ENCODE data around the gene CACNA1I.

CACNA1I gene

DNA sequence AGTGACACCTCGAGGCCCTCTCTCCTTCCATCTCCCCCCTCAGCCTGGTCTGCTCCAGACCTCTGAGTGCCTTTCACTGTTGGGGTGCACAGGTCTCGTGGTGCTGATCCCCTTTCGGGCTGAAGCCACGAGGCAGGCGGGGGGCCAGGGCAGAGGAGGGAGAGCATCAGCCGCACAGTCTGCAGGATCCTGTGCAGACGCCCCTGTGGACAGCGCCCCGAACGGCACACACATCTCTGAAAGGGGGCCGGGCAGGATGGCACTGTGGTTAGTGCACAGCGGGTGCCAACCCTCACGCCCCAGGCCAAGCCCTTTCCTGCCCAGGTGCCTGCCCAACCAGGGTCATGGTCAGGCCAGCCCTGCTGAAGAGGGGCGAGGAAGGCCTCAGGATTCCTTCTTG, 56.7 kb downstream of the CACNA1I start:
- no peak for DNase-seq

DNA sequence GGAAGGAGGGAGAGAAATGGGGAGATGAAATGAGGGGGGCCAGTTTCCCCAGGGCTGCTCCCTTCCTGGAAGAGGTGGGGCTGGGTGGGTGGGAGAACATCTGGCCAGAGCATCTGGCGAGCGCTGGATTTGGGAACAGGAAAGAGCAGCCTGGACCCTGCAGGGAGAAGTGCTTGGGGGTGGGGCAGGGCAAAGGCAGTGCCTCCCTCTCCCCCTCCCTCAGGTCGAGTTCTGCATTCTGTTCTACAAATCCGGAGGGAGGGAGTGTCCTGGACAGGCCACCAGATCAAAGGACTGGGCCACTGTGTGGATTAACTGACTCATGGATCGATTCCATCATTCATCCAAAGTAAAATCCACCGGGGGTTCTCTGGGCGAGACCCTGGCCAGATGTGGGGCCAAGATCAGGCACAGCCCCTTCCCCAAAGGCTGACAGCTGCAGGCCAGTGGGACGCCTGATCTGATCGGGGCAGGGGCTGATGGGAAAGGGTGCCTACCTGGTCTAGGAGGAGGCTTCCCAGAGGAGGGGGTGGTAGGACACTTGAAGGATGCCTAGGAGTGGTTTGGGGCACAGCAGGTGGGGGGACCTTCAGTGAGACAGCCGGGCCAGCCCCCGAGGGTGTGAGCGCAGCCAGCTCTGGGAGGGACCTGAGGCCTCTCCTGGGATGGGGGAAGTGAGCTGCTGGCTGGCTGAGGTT, 57.5 kb downstream of the CACNA1I start:
- DNase-seq, result no peak

DNA sequence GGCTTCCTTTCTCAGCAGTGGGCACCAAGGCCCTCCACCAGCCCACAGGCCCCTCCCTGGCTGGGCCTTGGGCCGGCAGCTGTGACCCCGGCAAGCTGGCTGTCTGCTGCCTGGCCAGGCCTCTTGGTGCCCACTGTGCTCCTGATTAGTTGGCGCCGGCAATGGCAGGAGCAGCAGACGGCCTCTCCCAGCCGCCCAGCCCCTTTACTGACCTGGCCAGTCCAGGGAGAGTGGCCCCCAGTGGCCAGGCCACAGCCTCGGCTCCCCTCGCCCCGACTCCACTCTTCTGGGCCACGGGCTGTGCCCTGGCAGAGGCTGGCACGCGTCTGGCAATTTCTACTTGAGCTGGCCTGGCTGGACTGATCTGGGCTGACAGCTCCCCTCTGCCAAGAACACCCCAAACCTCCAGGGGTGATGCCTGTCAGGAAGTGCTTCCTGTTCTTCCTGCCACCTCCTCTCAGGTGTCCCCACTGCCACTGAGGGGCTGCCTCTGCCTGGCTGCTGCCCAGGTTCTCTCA, 58.1 kb downstream of the CACNA1I start:
- DNase-seq, result no peak

DNA sequence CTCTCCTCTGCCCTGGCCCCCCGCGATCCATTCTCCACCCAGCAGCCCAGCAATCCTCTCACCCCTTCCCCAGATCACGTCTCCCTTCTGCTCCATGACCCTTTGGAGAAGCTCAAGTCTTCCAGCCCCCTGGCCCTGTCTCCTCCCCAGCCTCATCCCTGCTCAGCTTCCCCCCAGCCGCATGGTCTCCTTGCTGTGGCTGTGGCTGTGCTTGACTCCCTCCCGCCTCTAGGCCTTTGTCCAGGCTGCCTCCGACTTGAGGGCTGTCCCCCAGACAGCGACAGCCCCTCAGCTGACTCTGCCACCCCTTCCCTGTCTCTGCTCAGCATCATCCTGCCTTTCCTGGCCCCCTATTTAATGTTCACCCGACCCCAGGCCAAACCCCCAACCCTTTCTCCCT, 59.3 kb downstream of the CACNA1I start:
- DNase-seq, result no peak

DNA sequence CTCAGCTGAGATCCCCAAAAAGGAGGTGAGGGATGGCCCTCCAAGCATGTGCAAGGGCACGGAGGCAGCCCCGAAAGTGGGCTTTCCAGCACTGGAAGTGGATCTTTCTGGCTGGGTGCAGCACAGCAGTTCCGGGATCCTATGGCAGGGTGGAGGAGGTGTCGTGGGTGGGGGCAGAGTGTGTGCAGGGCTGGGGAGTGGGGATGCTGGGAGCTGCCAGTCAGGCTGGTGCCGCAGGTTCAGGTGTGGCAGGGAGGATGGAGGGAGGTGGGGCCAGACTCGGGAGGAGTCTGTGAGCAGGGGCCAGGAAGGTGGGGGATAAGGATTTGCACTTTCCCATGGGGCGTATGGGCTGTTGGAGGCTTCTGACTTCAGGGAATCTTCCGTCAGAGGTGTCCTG, 60.2 kb downstream of the CACNA1I start:
- no peak for DNase-seq

DNA sequence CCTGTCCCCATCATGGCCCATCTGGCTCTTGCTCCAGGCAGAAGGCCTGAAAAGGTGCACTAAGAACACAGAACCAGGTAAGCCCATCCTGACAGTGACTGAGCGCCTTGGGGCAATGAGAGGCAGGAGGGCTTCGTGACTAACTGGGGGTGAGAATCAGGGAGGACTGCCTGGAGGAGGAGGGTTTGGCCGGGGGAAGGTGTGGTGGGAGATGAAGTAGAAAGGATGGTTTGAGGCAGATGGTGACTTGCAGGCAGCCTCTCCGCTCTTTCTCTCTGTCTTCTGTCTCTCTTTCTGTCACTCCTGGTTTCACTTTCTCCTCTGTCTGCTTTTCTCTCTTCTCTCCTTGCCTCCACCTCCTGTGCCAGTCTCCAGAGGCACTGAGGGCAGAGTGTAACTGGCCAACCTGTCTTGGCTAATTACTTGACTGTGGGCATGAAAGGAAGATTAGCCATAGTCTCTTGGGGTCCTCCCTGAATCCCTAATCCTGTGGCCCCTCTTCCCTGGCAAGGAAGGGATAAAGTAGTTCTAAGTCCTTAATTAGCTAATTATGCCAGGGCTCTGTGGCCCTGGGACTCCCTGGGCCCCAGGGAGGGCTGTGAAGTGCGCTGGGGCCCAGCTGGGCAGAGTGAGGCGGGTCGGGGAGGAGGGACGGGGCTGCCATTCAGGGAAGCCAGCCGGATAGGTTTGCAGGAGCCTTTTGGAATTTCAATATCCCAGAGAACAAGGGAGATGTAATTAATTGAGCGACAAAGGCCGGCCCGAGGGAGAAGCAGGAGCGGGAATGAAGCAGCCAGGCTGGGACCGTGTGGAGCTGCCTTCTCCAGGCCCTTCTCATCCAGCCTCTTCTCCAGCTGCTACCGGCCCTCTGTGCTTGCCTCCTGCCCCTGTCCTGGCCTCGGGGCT, 61.1 kb downstream of the CACNA1I start:
- no peak for DNase-seq

DNA sequence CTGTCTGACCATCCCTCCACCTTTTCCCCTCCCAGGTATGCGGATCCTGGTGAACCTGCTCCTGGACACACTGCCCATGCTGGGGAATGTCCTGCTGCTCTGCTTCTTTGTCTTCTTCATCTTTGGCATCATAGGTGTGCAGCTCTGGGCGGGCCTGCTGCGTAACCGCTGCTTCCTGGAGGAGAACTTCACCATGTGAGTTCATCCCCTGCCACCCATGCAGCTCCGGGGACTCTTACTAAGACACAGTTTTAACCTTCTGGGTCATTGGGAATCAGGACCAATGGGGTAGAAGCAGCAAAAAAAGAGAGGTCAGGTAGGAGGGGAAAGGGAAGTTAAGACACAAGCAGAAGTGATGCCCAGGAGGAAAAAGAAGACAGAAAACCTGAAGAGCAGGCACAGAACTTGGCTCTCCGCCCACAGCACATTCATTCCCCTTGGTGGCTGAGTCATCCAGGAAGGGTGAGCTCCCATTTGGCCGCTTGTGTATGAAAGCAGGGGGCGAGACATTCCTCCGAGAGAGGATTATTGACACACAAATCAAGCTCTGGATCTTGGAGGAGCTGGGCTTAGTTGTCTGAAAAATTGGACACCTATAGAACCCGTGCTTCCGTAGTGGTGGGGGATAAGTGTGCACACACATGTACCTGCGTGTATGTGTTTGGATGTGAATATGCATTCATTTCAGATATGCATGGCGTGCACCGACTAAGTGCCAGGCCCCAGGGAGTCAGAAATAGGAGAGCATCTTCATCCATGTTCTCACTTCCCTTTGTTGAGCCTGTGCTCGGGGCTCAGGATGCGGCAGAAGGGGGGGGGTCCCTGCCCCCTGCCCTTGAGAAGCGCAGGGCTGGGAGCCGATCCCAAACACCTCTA, 64.2 kb downstream of the CACNA1I start:
- DNase-seq, result peak; percentile 91

DNA sequence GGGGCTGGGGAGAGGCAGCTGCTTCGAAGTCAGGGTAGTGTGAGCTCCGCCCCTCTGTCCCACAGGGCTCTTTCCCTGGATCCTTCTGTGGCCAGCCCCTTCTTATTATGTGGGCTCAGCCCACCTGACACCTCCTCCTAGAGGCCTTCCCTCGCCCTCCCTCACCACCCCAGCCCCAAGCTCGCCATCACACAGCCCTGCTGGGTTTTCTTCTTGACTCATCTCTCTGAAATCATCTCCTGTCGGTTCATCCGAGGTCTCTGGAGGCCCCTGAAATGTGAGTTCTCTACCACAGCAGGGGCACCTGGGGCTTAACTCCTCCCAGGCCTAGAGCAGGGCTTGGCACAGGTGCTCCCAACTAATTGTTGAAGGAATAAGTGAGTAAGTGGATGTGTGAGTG, 65.2 kb downstream of the CACNA1I start:
- DNase-seq, result peak; percentile 24

DNA sequence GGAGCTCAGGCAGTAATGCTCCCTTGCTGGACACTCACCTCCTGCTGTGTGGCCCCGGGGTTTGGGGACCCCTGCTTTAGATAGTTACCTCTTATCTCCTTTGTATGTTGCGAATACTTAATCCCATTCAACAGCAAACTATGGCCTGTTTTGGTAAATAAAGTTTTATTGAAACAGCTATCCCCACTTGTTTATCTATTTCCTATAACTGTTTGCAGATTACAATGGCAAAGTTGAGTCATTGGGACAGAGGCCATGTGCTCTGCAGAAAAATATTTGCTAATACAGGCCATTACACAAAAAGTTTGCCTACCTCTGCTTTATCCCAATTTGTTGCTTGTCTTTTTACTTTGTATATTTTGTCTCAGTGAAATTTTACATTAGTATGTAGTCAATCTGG, 68.4 kb downstream of the CACNA1I start:
- no peak for DNase-seq

DNA sequence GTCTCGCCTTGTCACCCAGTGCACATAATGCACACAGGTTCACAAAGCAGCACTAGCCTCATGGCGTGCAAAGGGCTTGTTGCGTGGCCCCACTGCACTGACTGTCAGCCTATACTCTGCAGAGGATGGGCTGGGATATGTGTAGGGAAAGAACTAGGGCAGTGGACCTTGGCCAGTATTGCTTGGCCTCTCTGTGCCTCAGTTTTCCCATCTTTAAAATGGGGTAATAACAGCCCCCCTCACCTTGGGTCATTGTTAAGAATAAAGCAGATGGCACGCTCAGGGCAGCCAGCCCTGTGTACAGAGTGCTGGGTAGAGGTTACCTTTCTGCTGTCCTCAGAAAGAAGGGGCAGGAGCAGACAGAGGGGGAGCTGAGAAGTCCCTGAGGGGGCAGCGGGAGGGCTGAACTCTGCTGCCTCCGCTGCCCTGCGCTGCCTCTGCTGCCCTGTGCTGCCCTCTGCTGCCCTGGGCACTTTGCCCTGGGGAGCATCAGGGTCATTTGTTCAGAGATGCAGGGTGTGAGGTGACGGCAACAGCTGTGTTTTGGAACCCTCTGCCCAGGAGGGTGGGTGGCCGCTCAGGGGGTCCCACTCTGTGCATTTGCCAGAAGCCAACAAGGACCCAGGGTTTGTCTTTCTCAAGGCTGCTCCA, 71.2 kb downstream of the CACNA1I start:
- no peak for DNase-seq

DNA sequence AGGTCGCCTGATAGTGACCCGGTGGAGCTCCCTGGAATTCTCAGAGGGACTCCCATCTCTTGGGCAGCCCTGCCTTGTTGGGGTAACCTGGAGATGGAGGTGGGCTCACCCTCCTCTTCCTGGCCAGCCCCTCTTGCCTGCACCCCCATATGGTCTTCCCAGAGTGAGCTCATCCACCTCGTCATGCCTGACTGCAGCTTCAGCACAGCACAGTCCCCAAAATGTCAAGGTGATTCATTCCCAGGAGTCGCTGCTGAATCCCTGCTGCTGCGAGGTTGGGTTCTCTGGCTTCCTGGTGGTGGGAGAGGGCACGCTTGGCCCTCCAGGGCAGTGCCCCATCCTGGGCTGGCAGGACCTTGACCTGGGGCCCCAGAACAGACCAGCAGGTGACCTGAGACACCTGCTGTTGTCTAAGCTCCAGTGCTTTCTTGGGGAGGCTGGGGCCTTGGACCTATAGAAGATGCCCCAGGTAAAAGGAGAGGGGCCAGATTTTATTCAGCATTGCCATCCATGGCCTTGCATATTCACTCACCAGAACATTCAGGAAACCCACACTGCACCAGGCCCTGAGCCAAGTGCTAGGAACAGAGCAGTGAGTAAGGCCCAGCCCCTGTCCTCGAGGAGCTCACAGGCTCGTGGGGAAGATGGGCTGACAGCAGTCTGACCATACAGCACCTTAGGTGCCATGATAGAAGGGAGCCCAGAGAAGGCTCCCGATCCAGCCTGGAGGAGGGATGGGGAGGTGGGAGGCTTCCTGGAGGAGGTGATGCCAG, 72.9 kb downstream of the CACNA1I start:
- no peak for DNase-seq

DNA sequence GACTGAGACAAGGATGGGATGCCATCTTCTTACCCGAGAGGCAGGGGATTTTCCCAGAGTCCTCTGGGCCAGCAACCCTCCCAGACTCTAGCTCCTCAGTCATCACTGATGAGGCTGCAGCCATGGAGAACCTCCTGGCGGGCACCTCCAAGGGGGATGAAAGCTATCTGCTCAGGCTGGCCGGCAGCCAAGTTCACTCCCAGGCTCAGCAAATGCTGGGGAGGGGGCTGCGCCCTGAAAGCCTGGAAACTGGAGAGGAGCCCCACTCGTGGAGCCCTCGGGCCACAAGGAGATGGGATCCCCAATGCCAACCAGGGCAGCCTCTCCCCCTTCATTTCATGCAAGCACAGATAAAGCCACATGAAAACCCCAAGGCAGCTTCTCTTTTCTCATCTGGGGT, 75.0 kb downstream of the CACNA1I start:
- DNase-seq, result no peak

DNA sequence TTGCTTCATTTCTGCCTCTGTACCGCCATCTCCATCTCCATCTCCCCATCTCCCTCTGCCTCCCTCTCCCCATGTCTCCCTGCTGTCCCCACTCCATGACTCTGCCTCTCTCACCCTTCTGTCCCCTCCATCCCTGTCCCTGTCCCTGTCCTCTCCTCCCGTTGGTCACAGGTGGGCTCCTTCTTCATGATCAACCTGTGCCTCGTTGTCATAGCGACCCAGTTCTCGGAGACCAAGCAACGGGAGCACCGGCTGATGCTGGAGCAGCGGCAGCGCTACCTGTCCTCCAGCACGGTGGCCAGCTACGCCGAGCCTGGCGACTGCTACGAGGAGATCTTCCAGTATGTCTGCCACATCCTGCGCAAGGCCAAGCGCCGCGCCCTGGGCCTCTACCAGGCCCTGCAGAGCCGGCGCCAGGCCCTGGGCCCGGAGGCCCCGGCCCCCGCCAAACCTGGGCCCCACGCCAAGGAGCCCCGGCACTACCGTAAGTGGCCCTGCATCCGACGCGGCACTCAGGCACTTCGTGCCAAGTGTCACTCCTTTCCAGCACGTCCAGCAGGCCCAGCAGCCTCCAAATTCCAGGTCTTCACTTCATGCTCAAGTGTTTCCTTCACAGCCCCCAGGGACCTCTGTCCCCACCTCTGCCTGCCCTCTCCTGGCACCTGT, 76.0 kb downstream of the CACNA1I start:
- DNase-seq, result no peak

DNA sequence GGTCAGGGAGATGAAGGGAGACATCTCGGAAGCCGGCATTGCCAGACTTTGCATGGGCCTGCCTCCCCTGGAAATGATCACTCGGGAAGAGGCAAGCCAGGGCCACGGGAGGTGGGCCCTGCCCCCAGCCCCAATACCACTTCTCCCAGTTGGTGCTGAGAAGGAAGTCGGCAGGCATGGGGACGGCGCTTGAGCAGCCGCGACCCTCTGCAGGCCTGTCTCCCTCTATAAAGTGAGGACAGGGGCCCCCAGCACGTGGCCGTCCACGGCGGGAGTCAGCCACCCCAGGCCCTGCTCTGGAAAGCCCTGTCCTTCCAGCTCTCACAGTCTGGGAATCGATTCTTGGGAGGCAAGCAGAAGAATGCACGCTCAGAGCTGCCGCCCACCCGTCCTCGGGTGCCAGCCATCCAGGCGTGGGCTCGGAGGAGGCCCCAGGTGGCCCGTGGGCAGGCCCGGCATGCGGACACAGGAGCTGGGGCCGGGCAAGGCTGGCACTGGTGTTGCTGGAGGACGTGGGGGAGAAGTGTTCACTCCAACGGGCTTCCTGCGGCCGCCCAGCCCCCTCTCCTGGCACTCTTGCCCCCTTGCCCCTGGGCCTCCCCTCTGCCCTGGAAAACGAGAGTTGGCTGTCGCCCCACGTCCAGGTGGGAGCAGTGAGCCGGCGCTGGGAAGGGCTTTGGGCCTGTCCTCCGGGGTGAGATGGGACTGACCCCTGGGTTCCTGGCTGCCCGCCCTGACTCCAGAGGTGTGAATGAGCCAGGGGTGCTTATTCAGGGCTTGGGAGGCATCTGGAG, 77.5 kb downstream of the CACNA1I start:
- DNase-seq, result no peak

DNA sequence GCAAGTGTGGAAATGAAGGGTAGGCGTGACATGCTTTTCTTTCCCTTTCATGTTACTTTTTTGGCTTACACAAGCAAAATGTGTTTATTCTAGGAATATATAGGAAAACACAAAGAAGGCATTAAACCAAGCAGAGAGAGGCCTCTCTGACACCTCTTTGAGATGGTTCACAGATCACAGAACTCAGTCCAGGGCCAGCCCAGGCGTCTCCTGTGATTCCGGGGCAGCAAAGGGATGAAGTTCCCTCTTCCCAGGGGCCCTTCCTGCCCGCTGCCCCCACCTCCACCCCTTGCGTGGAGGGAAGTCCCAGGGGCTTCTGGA, 78.0 kb downstream of the CACNA1I start:
- DNase-seq, result no peak

DNA sequence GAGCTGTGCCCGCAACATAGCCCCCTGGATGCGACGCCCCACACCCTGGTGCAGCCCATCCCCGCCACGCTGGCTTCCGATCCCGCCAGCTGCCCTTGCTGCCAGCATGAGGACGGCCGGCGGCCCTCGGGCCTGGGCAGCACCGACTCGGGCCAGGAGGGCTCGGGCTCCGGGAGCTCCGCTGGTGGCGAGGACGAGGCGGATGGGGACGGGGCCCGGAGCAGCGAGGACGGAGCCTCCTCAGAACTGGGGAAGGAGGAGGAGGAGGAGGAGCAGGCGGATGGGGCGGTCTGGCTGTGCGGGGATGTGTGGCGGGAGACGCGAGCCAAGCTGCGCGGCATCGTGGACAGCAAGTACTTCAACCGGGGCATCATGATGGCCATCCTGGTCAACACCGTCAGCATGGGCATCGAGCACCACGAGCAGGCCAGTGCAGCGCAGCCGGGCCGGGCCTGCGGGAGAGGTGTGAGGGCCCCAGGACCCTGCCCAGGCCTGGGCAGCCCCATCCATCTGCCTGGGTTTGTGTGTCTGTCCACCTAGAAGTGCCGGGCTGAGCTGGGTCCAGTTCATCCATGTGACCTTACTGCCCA, 79.0 kb downstream of the CACNA1I start:
- no peak for DNase-seq

DNA sequence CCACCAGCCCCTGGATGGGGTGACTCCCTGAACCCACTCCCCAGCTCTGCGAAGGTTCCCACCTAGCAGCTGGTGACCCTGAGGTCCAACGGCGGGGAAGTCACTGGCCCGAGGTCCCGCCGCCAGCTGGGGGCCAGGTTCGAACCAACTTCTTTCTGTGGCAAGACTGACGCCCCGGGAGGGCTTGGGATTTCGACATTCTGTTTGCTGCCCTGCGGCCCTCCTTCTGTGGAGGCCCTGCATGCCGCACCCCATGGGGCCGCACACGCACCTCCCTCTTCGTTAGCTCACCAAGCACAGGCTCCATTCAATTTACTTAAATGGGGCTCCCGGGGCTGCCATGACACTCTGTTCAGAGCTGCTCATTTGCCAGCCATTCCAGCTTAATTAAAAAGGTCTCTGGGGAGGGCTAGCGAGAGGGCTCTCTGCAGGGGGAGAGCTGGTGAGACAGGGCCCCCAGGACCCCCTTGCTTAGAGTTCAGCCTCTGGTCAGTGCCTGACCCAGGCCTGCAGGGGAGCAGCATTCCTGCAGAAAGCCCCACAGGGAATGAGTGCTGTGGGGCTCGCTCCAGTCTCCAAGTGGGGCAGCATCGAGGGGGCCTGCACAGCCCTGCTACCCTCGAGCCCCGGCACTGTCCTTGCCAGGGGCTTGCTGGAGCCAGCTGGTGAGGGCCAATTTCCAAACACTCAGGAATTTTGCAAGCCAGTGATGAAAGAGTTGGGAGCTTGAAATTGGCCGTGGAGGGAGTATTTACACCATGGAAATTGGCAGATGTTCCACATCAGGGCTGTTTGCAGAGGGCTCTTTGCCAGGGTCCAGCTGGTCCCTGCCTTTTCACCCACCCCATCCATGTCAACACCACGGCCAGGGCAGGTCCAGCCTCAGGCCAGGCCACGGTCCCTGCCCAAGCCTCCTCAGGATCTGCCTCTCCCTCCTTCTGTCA, 80.8 kb downstream of the CACNA1I start:
- no peak for DNase-seq

DNA sequence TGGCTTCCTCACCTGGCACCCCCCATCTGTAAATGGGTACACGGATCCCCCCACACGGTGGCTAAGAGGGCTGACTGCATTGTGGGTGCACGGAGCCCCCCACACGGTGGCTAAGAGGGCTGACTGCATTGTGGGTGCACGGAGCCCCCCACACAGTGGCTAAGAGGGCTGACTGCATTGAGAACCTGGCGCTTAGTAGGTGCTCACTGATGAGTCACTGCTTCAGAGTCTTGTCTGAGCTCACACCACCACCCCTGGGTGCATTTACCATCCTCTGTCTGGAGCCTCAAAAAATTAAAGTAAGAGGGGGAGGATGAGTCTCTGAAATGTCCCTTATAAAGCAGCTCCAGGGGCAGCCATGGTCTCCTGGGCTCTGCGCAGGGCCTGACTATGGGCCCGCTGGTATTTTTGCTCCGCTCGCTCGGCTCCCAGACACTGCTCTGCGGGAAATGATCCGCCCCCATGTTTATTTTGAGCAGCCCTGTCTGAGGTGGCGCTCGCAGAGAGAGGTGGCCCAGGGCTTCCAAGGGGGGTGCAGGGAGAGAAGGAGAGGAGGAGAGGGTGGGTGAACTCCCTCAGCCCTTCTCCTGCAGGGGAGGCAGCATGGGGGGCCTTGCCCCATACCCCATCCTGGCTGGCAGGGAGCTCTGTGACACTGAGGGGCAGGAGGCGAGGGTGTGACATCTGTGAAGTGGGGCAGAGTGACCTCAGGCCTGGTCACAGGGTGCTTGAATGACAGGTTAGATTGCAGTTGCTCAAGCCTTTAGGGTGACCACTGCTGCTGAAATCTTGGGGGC, 82.6 kb downstream of the CACNA1I start:
- DNase-seq, result no peak
